ENCODE measurements around the gene SAPCD2. TPM values are rescaled to one million over a fixed set of nuclear protein-coding genes. Genes with fewer than 3 reads are reported as not detected.

SAPCD2 gene
- total and polyA plus RNA-seq, 2 of the 4 experiments (the other 2 are of a cell fraction) = 3.4 to 4.9 TPM

- no TSS peak for BruUV-seq (replicated peaks)
- DNase-seq (no peak), ATAC-seq (ENCODE audit: low read depth) (no peak)
- dilution Hi-C loops (cut with HindIII; ENCODE audit: low sequenced_read_pairs, unreplicated experiment) (no loop called here), in situ Hi-C loops (cut with MboI; ENCODE audit: low sequenced_read_pairs) (no loop called here), intact Hi-C loops (cut with micrococcal nuclease) (no loop called here)
- whole genome bisulfite sequencing, 2 experiments (ENCODE audit: extremely low coverage in 2 of 2, insufficient read length in 1 of 2) = 100% methylated on average over 7 of the region's 17 CpGs; no CpG with 5 or more reads in 1 of the 2 experiments
- Histone ChIP-seq H3K4ac (ENCODE audit: low read depth, low read length) (no peak overlapping the region), H2BK15ac (ENCODE audit: low read depth, low read length) (no peak overlapping the region), H3K79me1 (ENCODE audit: low read depth in 1 of 2, low read length in 2 of 2) (peaks cover 0 to 9% of the 10 kb centered on the region in 2 experiments; a peak in 1 of 4 replicates), H4K8ac (ENCODE audit: low read depth in 2 of 2, low read length in 2 of 2) (no peak overlapping the region), H2BK120ac (ENCODE audit: low read depth, low read length) (no peak overlapping the region), H3K4me3 (ENCODE audit: insufficient read depth, low read depth, low read length) (no peak overlapping the region), H4K5ac (ENCODE audit: low read depth, low read length) (no peak overlapping the region), H3K4me2 (ENCODE audit: low read depth, low read length) (no peak overlapping the region), H3K4me1 (ENCODE audit: control insufficient read depth, insufficient read depth, low read length) (no peaks in the 10 kb centered on the region), H4K20me1 (ENCODE audit: insufficient read depth, low read length) (no peaks in the 10 kb centered on the region), H4K91ac (ENCODE audit: insufficient read depth, low read depth, low read length) (no peak overlapping the region), H3K23ac (ENCODE audit: low read depth, low read length) (no peak overlapping the region), H2BK20ac (ENCODE audit: low read depth, low read length) (no peak overlapping the region), H3K14ac (replicated peaks; ENCODE audit: low read depth, low read length) (no peak overlapping the region), H3K27ac (ENCODE audit: insufficient read depth, low read length) (no peak overlapping the region), H3K56ac (ENCODE audit: extremely low read depth, insufficient read depth, low read length) (no peak overlapping the region), H3K9ac (ENCODE audit: low read depth, low read length) (no peak overlapping the region), H2BK5ac (ENCODE audit: low read depth, low read length, poor library complexity, severe bottlenecking) (no peak overlapping the region), H2AFZ (replicated peaks; ENCODE audit: low read length, poor library complexity) (no peak overlapping the region), H2AK9ac (replicated peaks; ENCODE audit: low read depth, low read length, poor library complexity) (no peak overlapping the region), H3K18ac (ENCODE audit: low read depth, low read length) (no peak overlapping the region), H2AK5ac (ENCODE audit: low read depth, low read length) (no peak overlapping the region), H3K27me3 (ENCODE audit: control insufficient read depth, insufficient read depth, low read length) (no peaks in the 10 kb centered on the region), H3K9me1 (ENCODE audit: insufficient read depth, low read length) (no peaks in the 10 kb centered on the region; the same call in 1 of the 2 replicates), H3K9me3 (ENCODE audit: control insufficient read depth, insufficient read depth, low read length) (no peaks in the 10 kb centered on the region), H3K36me3 (ENCODE audit: control insufficient read depth, insufficient read depth, low read length) (peaks cover 76% of the 10 kb centered on the region)
- ChIA-PET CTCF (no interaction called here), POLR2A (ENCODE audit: unreplicated experiment) (no interaction called here)
- no peak for TF ChIP-seq USF2 (IDR thresholded peaks at IDR 0.05; ENCODE audit: low read depth, low read length)
- TF ChIP-seq RFX5 (IDR thresholded peaks at IDR 0.05; ENCODE audit: low read depth, low read length) = no peak
- no peak for TF ChIP-seq CTCF (conservative IDR thresholded peaks at IDR 0.05; ENCODE audit: low read depth, low read length)
- no peak for TF ChIP-seq CEBPB (IDR thresholded peaks at IDR 0.05; ENCODE audit: low read depth, low read length)
- no peak for TF ChIP-seq MXI1 (IDR thresholded peaks at IDR 0.05; ENCODE audit: borderline replicate concordance, low read depth, low read length)
- no peak for TF ChIP-seq FOS (IDR thresholded peaks at IDR 0.05; ENCODE audit: low read depth, low read length)
- TF ChIP-seq RCOR1 (IDR thresholded peaks at IDR 0.05; ENCODE audit: insufficient replicate concordance, low read length) = no peak
- TF ChIP-seq ELK1 (IDR thresholded peaks at IDR 0.05; ENCODE audit: borderline replicate concordance, low read depth, low read length) = no peak
These were observed 37.6 kb upstream of the SAPCD2 start for GRCh38 chr9:137107982-137108381.
